Frontal cortex (tissue), 4 donors: ENCODE results near the gene RET. TPM values are rescaled to one million over a fixed set of nuclear protein-coding genes. Genes with fewer than 3 reads are reported as not detected.

ENCODE experiments used
- DNase-seq, 2 donors: peaks; one replicate each; pipeline ENCODE4 v3.0.0; 2012; ENCODE audit warnings: low spot score in 2 of 2
- FAIRE-seq: peaks from 2 replicates; lab custom pipeline; 2012; peaks lifted over from hg19 to GRCh38; lab: Jason Lieb, UNC
- total RNA-seq: library from RNA; depleted of rRNA; stranded (reverse); fragments of >200 nt; gene quantifications from one replicate; pipeline ENCODE4 v1.2.3, GENCODE V29; 2014
- donor health status: control.
- donor health status: control.
- donor health status: control.

Gene RET
- total RNA-seq, result 1.6 TPM

DNA sequence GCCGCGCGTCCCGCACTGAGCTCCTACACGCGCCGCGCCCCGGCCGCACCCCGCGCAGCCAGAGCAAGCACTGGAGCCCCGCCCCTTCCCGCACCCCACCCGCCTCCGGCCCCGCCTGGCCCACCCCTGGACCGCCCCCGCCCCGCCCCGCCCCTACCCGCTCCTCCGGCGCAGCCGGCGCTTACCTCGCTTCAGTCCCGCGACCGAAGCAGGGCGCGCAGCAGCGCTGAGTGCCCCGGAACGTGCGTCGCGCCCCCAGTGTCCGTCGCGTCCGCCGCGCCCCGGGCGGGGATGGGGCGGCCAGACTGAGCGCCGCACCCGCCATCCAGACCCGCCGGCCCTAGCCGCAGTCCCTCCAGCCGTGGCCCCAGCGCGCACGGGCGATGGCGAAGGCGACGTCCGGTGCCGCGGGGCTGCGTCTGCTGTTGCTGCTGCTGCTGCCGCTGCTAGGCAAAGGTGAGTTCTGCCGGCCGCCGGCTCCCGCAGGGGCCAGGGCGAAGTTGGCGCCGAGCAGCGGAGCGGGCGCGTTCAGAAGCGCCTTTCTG is at the start of gene RET:
Gene RET (plus strand): TSS at position 194 of the 545 bp plus-strand sequence. CDS start 190 bp downstream, at position 384.
- FAIRE-seq (no peak), DNase-seq (peak; percentile 66 to 73)

DNA sequence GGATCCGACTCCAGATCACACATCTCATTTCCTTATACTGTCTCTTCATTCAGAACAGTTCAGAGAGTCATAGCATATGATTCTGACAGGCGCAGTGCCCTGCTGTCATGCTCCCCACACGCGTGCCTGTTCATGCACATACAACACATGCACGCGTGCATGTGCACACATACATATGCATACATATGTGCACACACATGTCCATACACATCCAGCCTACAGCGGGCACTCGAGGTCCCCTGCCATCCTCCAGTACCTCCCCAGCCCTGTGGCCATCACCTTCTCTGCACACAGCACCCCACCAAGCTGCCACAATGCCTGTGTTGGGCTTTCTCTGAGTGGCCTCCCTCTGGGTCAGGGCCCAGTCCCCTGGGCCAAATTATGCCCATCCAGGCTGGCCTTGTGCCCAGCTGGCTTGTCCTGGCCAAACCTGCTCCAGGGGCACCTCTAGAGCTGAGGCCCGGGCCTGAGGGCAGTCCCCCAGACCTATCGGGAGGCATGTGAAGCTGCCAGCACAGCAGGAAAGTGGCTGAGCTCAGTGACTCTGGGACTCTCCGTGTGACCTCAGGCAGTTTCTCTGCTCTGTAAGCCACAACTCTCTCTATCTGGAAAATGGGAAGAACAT is 49.4 kb upstream of the RET start:
- no peak for DNase-seq
- no peak for FAIRE-seq

DNA sequence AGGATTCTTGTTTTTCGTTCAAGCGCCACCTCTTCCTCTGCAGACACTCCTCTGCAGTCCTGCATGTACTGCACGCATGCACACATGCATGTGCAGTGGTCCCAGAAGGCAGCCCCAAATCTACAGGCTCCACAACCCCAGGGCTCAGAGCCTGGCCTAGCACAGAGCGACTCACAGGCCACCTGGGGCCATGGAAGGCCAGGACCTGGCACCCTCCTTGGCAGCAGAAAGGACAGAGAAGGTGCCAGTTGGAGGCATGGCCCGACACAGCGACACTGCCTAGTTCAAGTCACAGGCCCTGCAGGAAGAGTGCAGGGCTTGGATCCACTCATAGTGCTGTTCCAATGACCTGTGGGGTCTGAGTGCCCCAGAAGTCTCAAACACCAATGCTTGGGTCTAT is 48.7 kb upstream of the RET start:
- no peak for FAIRE-seq
- no peak for DNase-seq

DNA sequence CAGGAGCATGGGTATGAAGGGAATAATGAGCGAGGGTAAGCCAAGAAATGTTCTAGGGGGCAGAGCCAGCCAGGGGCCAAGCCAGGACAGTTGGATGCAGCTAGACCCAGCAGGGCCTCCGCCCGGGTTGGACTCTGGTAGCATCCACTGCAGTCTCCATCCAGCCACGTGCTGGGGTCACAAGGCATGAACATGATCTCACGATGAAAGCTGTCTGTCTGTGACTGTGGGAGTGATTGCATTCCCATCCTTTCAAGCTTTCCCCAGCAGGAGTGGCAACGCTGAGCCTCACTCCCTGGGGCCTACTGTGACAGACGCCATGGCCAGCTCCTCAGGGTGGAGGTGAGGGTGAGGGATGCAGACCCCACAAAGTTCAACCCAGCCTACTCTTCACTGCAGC is 47.8 kb upstream of the RET start:
- no peak for FAIRE-seq
- DNase-seq, result no peak

DNA sequence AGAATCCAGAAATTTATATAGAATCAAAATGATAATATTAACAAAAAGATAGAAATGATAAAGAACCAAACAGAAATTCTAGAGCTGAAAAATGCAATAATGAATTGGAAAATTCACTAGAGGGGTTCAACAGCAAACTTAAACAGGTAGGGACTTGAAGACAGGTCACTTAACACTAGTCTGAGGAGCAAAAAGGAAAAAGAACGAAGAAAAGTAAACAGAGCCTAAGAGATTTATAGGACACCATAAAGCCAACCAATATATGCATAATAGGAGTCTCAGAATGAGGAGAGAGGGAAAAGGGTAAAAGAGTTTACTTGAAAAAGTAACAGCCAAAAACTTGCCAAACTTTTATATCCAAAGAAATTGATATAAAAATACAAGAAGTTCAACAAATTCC is 44.3 kb upstream of the RET start:
- no peak for FAIRE-seq
- no peak for DNase-seq

DNA sequence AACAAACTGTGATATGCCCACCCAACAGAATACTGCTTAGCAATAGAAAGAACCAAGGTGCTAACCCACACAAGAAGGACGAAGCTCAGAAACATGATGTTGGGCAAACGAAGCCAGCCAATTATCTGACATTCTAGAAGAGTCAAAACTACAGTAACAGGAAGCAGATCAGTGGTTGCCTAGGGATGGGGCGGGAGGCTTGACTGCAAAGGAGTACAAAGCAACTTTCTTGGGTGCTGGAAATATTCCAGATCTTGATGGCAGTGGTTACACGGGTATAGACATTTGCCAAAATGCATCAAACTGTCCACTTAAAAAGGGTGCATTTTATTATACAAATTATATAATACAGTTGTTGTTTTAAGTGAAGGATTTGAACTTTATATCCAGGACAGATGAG is 41.1 kb upstream of the RET start:
- DNase-seq (no peak), FAIRE-seq (no peak)

- FAIRE-seq (no peak), DNase-seq (no peak)
Measured at GRCh38 chr10:43036481-43037428, 40.1 kb upstream of the RET start.

DNA sequence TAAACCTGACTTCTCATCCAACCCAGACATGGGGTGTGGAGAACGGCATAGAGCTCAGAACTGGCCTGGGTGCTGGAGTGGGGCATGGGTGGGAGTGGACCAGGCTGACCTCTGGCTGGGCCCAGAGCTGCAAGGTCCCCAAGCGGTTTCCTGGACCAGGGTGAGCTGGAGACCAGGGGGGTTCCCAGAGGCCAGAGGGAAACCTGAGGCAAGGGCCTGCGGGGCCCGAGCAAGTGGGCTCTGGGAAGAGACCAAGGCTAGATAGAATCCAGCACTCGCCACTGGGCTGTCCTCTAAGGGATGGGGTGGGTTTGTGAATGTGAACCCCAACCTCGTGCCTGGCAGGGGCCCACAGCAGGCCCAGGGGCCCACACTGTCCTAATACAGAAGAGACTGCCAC is 39.4 kb upstream of the RET start:
- FAIRE-seq, result no peak
- no peak for DNase-seq

DNA sequence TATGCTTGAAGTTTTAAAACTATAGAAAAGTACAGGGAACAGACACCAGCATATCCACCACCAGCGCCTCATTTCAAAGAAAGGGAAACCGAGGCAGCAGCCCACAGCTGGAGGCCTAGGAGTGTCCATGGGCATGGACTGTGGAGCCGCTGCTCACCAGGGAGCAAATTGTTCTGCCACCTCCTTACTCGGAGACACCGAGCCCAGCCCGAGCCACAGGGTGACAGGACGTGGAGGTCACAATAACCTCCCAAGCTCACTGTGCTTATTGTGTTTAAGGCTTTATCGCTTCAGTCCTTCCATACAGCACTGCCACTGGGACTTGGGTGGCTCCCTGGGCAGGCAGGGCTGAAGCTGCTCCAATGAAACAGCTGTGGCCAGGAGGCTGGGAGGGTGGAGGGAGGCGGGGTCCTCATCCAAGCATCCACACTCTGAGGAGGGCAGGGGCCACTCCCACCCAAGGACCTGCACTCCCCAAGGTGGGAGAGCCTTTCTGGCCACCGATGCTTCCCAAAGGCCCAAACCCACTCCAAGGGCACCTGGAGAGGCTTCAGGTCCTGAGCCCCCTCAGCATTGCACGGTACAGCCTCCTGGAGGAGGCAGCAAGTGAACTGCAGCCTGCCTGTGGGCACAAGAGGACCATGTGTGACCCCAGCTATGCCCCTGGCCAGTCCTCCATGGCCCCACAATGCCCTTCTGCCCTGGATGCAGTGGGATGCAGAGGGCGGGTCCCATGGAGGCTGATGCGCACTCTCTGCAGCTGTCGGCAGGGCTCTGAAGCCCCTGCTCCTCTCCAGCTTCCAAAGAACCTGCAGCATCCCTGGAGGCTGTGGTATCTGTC is 38.7 kb upstream of the RET start:
- FAIRE-seq (no peak), DNase-seq (no peak)

DNA sequence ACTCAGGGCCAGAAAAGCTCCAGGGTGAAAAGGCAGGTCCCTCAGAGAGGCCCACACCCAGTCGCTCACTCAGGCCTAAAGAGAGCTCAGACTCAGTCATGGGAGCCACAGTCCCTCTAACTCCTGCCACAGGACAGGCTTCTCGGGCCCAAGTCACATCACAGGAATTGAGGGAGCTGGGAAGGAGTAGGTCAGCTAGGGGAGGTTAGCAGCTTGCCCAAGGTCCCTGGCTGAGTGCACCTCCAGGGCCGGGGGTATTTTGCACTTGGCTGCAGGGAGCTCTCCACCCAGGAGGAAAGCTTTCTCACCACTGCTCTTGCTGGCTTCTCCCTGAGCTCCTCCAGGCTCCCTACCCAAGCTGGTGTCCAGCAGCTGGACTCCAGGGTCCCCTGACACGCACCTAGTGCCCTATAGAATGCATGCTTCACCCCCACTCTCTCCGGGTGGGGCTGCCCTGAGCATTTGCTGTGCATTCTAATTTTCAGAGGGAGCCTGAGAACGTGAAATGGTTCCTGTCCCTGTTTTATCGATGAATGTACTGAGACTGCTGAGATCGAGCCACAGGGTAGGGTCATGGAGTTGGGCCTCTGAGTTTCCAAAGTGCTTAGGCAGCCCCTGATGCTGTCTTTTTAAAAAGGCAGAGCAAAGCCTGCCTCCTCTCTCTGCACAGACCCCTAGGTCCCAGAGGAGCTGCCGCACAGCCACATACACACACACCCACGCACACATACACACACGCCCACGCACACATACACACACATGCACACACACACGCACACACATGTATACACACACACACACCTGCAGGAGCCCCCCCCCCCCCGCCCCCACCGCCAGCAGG is 37.9 kb upstream of the RET start:
- DNase-seq, result no peak
- FAIRE-seq, result no peak

DNA sequence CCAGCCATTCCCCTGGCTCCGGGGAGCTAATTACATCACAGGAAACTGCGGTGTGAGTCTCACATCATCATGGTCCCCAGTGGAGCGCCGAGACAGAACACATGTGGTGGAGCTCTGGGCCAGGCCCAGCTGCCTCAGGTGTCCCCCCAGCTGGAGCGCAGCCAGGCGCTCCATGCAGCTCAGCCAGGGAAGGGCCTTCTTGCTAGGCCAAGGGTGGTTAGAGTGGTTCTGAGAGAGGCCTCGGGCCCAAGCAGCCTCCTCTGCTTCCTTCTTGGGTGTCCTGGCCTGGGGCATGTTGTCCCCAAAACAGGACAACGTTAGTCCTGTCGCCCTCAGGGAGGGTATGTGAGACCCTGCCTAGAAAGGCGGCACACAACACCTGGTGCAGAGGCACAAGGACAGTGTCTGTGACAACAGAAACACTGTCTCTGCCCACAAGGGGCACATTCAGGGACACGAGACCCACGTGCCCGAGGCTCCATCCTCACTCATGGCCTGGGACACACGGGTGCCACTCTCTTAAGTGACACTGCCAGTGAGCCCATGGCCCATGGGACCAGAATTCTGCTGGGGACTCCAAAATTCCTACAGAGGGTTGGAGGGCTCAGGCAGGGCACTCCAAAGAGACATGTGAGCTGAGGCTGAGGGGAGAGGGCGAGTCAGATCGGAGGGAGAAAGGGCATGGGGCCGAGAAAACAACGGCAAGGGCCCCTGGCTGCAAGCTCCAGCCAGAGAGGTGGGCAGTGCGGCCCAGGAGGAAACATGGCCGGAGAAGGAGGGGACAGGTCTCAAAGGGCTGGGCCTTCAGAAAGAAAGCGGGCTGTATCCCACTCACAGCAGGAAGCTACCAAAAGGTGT is 37.0 kb upstream of the RET start:
- FAIRE-seq (no peak), DNase-seq (no peak)

DNA sequence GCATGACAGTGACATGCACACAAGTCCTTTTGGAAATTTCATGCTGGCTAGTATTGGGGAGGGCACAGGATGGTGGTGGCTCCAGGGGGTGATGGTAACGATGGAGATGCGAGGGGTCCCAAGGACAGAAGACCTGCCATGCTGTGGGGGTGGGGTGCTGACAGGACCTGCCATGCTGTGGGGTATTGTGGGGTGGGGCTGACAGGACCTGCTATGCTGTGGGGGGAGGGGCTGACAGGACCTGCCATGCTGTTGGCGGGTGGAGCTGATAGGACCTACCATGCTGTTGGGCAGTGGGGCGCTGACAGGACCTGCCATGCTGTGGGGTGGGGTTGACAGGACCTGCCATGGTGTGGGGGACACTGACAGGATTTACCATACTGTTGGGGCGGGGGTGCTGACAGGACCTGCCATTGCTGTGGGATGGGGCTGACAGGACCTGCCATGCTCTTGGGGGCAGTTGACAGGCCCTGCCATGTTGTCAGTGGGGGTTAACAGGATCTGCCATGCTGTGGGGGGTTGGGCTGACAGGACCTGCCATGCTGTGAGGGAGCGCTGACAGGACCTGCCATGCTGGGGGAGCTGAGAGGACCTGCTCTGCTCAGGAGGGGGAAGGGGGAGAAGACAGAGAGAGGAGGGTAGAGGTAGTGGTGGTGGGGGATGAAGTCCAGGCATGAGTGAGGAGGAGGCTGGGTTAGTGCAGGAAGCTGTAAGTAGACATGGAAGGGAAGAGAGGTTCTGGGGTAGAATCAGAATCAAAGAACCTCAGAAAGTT is 36.2 kb upstream of the RET start:
- FAIRE-seq, result no peak
- DNase-seq, result no peak

DNA sequence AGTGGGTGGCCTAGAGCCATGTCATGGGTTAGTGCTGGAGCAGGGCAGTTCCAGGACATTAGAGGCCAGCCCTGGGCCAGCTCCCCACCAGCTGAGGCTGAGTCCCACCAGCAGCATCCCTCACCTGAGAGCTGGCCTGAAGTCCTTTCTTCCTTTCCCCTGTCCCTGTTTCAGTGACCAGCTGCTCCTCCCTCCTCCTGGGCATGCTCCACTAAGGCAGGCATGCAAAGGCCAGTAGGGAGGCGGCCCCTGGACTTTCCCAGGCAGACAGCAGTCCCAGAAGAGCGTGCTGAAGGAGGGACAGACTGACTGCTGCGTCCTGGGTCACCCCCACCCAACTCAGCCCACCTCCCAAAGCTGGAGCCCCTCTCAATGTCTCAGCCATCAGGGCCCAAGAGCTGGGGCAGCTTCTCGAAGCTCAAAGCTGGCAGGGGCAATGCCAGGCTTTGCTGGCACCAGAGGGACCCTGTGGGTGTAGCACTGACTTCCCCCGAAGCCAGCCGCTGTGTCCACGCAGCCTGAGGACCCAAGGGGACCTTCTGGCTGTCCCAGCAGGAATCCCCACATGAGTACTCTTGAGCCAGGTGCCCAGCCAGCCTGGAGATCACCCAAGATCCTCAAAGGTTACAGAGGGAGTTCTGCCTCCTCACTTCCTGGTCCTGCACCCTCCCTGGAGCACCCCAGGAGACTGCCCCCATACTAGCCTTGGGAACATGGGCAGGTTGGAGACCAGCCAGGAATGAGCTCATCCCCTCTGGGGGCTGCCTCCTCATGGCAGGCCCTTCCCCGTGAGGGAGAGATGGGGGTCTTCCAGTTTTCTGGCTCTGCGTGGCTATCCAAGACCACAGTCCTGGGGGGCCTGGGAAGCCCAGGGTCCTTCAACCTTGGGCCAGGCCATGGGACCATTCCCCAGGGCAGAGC is 35.2 kb upstream of the RET start:
- FAIRE-seq (no peak), DNase-seq (no peak)

GRCh38 chr10:43042503-43043341 is 34.1 kb upstream of the RET start:
- FAIRE-seq, result no peak
- no peak for DNase-seq

DNA sequence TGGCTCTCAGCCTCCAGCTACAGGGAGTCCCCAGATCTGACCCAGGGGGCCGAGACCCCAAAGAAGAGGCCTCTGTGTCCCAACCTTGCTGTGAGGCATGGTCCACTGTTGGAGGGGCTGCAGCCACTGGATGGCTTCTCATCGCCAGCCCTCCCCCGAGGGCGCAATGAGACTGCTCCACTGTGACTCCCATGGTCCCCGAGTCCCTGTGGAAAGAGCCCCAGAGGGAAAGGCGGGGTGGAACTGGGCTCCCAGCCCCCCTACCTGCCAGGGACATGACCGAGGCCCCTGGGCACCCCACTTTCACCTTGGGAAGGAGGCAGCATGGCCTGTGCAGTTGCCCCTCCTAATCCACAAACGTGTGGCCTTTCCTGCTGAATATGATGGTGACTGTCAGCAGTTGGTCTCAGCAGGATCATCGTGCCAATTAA is 33.5 kb upstream of the RET start:
- no peak for DNase-seq

More for the DNA sequence above, 33.5 kb upstream of the RET start:
- FAIRE-seq, result no peak
